GM18499 (cell line): Measurements from ENCODE around the gene TNPO3.
A peak's percentile ranks its signal among the peaks of the same experiment; 100 is the strongest.
"Not testable (repeated sequence)": the region's sequence is repeated elsewhere in the genome, so short reads cannot be mapped to it uniquely, and the experiment has no call there.

Source experiments
- ATAC-seq: cut with Tn5 transposase; IDR thresholded peaks from one replicate; pipeline ENCODE4 v1.9.1; 2021; ENCODE audit warnings: moderate number of reproducible peaks; ENCODE audit not compliant: insufficient read depth, unreplicated experiment

Gene TNPO3

DNA sequence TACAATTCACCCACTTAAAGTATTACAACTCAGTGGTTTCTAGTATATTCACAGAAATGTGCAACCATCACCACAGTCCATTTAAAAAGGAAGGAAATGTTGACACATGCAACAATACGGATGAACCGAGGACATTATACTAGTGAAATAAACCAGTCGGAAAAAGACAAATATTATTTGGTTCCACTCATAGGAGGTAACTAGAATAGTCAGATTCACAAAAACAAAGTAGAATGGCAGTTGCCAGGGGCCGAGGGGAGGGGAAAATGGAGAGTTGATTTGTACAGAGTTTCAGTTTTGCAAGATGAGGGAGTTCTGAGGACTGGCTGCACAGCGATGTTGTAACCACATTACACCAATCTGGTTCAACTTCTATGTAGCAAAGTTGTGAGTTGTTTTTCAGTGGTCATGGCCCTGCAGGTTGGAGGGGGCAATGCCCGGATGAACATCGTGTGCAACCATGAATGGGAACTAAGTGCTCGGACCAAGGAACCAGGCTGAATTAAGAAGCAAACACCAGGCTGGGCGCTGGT lies 17.6 kb upstream of the TNPO3 start:
- ATAC-seq = no peak

DNA sequence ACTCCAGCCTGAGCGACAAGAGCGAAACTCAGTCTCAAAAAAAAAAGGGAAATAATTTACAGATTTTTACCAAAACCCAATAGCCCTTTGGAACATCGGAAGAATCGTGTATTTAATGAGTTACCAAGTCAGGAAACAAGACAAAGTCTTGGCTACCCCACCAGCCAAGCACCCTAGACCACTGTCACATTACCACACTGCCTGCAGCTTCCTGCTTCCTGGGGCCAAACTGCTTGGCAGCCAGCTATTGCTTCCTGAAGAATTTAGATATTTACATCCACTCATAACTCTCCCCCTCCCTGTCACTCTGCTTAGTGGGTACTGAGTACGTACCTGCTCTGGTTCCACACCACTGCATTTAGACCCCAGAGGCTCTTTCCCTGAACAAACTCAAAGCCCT lies 14.1 kb upstream of the TNPO3 start:
- no peak for ATAC-seq

DNA sequence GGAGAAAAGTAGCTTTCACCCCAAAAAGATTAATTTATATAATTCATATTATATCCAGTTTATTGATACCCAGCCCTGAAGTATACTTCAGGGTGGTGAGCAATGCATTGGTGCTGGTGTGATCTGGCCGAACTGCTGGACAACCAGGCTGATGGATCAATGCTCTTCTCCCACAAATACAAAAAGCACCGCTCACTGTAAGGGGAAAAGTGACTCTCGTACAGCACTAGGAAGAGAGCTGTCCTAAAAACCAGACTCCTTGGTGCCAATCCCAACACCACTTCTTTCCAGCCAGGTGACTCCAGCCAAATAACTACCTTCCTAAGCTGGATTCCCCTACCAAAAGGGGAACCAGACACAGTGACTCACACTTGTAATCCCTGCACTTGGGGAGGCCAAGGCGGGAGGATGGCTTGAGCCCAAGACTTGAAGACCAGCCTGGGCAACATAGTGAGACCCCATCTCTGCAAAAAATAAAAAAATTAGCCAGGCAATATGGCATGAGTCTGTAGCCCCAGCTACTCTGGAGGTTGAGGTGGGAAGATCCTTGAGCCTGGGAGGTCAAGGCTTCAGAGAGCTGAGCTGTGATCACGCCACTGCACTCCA lies 13.1 kb upstream of the TNPO3 start:
- ATAC-seq = no peak

DNA sequence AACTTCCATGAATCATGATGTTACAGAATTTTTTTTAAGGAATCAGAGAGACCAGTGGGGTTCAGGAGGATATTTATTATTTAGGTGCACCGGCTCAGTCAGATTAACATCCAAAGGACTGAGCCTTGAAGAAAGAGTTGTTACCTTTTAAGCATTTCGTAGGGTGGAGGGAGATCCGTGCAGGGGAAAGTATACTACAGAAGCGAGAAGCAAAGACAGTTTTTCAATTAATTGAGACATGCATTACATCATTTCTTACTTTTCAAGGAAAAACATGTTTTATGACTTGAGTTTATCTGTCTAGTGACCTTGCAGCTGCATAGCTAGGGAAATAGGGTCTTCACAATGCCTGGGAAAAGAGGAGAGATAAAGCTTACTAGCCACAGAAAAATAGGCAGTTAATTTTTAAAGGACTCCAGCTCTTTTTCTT lies 12.2 kb upstream of the TNPO3 start:
- not testable (repeated sequence) for ATAC-seq

DNA sequence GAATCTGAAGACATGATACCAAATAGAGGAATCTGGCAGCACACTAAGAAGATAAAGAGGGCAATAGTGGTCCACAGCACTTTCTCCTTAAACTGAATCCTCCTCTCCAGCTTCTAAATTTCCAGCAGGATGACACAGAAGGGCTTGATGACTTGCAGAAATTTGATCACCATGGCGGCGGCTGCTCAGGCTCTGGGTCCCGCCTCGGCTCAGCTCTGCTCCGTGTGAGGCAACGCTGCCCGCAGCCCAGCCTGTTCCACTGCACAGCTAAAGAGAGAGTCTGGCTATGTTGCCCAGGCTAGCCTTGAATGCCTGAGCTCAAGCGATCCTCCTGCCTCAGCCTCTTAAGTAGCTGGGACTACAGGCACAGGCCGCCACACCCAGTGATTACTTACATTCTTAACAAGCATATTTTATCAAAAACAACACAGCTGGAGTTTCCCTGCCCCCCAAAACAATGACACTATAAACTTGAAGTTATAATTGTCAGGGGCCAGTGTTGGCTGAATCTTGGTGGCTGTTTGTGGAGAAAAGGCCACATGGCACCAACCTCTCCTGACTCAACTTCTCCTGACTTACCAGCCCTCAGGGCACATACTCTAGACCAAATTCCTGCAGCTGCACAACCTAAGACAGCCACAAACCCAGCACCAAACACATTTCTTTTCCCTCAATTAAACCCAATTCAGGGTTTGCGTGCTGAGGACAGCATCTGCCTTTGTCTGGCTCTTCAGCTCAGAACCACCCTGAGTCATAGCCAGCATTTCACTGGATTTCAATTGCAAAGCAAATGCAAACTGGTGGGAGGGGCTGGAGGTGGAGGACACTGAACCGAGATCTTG lies 11.6 kb upstream of the TNPO3 start:
- no peak for ATAC-seq

DNA sequence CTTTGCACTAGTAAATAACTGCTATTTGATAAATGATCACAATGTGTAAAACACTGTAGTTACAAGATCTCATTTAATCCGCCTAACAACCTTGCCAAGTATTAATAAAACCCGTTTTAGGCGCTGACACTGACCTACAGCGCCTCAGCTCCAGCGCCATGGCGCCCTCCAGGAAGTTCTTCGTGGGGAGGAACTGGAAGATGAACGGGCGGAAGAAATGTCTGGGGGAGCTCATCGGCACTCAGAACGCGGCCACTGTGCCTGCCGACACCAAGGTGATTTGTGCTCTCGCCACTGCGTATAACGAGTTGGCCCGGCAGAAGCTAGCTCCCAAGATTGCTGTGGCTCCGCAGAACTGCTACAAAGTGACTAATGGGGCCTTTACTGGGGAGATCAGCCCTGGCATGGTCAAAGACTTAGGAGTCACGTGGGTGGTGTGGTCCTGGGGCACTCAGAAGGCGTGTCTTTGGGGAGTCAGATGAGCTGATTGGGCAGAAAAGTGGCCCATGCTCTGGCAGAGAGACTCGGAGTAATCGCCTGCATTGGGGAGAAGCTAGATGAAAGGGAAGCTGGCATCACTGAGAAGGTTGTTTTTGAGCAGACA lies 1.1 kb upstream of the TNPO3 start:
- ATAC-seq = no peak

DNA sequence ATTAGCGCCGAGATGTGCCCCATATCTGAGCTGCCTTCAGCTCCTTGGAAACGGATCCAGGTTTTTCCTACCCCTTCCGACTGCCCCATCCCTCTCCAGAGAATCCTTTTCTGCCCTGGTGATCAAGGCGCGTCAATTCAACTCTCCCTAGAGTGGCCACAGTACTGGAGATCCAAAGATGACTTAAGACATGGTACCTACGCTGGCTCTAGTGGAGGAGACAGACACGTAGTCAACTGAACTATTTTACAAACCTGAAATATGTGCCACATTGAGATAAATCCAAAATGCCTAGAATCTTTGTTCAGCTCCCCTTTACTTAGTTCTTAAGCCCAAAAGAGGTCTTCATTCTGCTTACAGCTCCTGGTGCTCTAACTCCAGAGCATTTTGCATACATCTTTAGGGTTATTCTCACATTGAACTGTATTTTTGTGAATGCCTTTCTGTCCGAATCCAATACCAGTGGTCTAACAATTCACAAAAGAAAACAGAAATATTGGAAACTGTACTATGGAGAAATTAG lies 444 bp upstream of the TNPO3 start:
- peak; percentile 16 for ATAC-seq

DNA sequence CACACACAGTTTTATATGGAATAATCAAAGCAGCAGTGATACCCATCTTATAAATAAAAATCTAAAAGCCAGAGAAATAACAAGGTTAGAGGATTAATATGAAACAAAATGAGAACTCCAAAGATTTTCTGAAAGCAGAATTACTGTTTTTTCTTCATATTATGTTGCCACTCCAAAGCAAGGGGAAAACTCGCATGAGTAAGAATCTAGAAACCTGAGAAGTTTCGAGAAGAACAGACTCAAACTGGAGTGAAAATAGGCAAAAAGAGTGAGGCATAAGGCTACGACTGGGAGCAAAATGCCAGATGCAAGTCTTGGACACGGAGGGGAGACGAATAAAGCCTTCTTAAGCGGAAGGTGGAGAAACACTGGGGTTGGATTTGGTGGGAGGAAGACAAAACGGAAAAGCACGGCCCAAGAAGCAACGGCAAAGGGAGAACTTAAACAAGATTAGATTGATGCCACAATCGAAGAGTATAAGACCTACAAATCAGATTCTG lies 923 bp downstream of the TNPO3 start:
- ATAC-seq = no peak

DNA sequence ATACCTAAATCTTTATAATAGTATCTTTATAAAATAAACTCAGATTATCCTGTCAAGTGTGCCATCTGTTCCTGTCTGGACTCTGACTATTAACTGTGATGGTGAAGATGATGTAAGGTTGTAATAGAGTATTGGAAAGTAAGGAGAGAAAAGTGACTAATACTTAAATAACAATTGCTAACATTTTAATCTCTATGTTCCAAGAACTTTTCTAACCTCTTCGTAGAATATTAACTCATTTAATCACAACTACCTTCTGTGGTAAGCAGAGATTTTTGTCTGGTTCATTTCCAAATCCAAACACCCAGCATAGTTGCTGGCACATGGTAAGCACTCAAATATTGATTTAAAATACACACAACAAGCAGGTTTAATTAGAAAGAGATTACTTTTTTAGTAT lies 2.5 kb downstream of the TNPO3 start:
- no peak for ATAC-seq

DNA sequence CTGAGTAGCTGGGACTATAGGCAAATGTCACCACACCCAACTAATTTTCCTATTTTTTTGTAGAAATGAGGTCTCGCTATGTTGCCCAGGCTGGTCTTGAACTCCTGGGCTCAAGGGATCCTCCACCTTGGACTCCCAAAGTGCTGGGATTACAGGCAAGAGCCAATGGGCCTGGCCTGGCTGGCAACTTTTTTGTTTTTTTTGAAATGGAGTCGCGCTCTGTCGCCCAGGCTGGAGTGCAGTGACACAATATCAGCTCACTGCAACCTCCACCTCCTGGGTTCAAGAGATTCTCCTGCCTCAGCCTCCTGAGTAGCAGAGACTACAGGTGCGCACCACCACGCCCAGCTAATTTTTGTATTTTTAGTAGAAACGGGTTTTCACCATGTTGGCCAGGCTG lies 3.5 kb downstream of the TNPO3 start:
- not testable (repeated sequence) for ATAC-seq

DNA sequence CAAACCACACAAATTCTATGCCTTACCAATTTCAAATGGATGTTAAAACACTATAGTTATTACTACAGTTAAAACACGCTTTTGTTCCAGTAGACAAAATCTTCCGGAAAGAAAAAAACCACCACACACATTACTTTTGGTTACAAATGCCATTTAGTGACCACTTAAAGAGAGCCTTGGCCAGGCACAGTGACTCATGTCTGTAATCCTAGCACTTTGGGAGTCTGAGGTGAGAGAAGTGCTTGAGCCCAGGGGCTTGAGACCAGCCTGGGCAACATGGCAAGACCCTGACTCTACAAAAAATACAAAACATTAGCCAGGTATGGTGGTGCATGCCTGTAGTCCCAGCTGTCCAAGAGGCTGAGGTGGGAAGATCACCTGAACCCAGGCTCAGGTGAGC lies 7.2 kb downstream of the TNPO3 start:
- no peak for ATAC-seq

DNA sequence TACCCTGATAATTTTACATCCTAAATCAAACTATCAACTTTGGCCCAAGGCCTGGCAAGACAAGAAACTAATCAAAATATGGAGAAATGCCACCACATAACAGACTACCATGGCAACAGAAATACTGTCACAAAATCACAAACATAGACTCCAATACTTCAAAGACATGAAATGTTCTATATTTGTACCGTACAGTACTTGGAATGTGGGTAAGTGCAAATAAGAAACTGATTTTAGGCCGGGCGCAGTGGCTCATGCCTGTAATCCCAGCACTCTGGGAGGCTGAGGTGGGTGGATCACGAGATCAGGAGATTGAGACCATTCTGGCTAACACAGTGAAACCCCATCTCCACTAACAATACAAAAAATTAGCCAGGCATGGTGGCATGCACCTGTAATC lies 9.2 kb downstream of the TNPO3 start:
- ATAC-seq = no peak

DNA sequence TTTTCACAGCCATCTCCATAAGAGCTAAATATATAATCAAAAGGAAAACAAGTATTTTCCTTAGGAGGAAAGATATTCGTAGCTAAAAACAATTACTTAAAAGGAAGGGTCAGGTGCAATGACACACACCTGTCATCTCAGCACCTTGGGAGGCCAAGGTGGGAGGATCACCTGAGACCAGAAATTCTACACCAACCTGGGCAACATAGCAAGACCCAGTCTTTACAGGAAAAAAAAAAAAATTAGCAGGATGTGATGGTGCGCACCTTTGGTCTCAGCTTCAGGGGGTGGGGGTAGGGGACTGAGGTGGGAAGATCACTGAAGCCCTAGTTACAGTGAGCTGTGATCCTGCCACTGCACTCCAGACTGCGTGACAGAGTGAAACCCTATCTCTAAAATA lies 11.9 kb downstream of the TNPO3 start:
- no peak for ATAC-seq

DNA sequence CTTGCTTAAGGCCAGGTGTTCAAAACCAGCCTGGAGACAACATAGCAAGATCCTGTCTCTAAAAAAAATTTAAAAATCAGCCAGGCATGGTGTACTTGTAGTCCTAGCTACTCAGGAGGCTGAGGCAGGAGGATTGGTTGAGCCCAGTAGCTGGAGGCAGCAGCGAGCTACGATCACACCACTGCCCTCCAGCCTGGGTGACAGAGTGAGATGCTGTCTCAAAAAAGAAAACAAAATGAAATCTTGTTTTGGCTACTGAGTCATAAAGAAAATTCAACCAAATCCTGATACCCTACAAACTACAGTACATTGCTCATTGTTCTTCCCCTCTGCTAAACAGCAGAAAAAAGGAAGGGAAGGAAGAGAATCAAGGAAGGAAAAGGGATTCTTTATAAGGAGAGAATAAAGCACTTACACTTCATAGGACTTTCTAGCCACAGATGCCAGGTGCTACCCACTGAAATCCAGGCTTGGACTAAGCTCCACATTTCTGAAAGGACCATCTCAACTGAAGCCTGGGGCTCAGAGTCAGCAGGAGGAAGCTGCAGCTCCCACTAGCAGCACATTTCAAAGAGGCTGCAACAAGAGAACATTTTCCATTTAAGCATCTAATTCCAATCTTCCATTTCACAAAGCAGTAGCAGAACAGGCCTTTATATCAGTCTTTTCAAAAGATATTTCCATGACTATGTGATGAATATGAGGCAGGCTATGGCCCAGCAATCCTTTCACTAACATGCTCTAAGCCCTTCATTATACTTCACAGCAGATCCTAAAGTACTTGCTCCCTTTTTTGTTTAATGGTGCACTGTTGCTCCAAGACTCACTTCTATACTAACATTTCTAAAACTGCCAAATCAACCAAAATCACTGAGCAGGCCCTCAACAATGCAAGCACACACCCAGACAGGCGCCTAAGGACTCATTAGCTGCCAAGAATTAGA lies 13.5 kb downstream of the TNPO3 start:
- no peak for ATAC-seq

DNA sequence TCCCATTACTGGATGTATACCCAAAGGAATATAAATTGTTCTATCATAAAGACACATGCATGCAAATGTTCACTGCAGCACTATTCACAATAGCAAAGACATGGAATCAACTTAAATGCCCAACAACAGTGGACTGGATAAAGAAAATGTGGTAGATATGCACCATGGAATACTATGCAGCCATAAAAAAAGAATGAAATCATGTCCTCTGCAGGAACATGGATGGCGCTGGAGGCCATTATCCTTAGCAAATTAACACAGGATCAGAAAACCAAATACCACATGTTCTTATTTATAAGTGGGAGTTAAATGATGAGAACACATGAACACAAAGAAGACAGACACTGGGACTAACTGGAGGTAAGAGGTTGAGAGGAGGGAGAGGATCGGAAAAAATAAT lies 16.4 kb downstream of the TNPO3 start:
- ATAC-seq = not testable (repeated sequence)

DNA sequence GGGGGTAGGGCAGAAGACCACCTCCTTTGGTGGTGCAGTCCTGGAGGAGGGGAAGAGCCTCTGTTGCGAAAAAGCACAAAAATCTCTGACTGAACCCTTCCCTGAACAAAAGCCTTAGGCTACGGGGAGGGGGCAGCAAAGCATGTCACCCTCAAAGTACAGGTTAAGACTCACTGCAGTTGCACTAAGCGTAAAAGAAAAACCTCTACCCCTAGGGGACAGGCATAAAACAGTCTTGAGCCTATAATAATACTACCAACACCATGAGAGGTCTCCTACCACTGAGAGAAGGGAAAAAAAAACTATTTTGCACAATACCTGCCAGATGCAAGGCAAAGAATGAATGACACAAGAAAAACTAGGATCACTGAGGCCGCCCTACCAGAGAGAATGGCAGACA lies 17.3 kb downstream of the TNPO3 start:
- no peak for ATAC-seq

DNA sequence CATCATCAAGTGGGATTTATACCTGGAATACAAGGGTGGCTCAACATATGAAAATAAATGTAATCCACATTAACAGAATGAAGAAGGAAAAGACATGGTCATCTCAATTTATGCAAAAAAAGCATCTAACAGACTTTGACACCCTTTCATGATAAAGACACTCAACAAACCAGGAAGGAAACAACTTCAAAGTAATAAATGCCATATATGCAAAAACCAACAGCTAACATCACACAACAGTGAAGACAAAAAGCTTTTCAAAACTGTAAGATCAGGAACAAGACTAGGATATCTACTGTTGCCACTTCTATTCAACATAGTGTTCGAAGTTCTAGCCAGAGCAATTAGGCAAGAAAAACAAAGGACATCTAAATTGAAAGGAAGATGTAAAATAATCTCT lies 22.9 kb downstream of the TNPO3 start:
- no peak for ATAC-seq

DNA sequence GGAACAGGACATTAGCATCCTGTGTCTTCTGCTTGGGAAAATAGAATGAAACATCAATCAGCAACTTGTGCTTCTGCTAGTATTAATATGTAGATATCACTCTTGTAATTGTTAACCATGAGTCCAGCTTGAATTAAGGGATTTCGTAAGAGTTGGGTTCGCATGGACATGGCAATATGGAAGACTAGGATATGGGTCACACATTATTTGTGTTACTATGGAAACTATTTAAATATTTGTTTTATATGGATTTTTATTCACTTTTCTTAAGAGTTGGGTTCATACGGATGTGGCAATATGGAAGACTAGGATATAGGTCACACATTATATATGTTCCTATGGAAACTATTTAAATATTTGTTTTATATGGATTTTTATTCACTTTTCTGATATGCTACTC lies 24.5 kb downstream of the TNPO3 start:
- ATAC-seq = no peak

DNA sequence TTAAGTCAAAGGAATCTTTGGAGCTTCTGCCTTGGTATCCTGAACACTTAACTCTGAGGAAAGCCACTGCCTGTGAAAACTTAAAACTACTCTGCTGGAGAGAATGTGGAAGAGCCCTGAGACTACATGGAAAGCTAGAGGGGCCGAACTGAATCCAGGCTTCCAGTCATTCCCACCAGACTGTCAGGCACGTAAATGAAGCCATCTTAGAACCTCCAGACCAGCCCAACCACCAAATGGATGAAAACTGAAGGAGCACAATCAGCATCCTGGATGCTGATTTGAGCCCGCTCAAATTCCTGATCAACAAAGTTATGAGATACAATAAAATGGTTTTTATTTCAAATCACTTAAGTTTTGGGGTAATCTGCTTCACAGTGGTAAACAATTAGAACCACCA lies 30.8 kb downstream of the TNPO3 start:
- ATAC-seq = no peak

DNA sequence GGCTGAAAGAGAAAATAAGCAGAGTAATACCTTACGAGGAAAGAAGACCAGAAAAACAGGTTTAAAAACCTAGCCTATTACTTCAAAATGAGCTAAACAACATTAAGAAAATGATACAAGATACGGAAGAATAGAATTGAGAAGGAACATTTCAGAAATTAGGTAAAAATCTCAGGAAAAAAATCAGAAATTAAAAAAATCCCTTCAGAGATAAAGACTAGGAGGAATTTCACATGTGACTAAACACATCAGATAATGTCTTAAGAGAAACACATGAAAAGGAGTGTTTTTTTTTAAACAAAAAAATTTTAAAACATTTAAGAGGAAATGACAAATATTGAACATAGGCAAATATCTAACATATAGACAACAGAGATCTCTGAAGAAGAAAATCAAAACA lies 33.3 kb downstream of the TNPO3 start:
- no peak for ATAC-seq
